CD4-positive, alpha-beta T cell treated with Interleukin-17A for 1 hour (primary cell): ENCODE results near the gene SRSF3.
"Not testable (repeated sequence)": the region's sequence is repeated elsewhere in the genome, so short reads cannot be mapped to it uniquely, and the experiment has no call there.

Experiments
- DNase-seq: peaks from one replicate; pipeline ENCODE4 v3.0.0-alpha.2; 2020

The SRSF3 gene

DNA sequence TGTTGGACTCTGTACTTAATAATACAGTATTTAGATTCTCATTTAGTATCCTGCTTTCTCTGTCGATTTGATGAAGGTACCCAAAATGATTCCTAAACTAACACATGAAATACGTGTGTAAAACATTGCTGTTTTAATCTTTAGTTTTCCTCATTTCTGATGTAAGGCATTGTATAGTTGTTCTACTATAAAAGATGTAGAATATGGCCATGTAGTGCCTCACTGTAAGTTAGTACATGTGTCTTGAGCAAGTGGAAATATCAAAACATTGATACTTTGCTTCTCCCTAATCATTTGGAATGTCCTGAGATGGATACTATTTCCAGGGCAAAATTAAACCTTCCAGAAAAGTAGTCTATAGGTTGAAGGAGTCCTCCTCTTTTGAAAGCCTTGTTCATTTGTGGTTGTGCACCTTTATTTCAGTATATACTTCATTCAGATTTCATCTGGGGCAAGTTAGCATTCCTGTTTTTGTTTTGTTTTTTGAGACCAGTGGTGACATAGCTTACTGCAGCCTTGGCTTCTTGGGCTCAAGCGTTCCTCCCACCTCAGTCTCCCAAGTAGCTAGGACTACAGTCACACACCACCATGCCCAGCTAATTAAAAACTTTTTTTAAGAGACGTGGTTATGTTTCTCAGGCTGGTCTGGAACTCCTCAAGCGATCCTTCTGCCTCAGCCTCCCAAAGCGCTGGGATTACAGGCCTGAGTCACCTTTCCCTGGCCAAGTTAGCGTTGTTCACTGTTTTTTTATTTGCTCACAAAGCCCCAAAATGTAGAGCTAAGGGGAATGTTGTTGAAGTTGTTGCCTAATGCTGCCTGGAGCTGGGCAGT, 11.6 kb downstream of the SRSF3 start:
- no peak for DNase-seq

DNA sequence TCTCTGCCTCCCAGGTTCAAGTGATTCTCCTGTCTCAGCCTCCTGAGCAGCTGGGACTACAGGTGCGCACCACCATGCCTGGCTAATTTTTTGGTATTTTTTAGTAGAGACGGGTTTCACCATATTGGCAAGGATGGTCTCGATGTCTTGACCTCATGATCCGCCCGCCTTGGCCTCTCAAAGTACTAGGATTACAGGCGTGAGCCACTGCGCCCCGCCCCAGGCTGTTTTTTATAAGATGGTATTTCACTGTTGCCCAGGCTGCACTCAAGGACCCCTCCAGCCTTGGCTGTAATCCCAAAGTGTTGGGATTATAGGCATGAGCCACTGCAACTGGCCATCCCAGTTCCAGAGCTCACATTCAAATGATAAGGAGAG, 13.1 kb downstream of the SRSF3 start:
- not testable (repeated sequence) for DNase-seq

DNA sequence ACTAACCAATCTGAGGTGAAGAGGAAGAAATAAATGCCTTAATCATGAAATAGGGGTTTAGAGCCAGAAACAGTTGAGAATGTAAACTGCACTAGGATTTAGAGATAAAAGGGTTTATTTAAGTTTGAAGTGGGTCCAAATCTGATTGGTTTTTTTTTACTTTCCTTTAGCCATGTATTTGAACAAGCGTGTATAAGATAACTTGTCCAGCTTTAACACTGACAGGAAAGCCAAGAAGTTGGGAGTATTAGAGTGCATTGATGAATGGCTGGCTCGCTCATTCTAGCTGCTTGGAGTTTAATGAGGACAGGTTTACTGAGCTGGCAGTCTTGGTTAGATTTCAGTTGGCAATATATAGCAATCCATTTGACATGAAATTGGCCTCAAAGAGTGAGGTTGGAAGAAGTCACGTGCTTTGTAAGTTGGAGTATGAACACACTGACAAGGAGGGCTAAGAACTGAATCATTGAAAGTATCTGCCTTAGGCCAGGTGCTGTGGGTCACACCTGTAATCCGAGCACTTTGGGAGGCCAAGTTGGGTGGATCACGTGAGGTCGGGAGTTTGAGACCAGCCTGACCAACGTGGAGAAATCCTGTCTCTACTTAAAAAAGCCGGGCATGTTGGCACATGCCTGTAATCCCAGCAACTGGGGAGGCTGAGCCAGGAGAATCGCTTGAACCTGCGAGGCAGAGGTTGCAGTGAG, 13.7 kb downstream of the SRSF3 start:
- no peak for DNase-seq

DNA sequence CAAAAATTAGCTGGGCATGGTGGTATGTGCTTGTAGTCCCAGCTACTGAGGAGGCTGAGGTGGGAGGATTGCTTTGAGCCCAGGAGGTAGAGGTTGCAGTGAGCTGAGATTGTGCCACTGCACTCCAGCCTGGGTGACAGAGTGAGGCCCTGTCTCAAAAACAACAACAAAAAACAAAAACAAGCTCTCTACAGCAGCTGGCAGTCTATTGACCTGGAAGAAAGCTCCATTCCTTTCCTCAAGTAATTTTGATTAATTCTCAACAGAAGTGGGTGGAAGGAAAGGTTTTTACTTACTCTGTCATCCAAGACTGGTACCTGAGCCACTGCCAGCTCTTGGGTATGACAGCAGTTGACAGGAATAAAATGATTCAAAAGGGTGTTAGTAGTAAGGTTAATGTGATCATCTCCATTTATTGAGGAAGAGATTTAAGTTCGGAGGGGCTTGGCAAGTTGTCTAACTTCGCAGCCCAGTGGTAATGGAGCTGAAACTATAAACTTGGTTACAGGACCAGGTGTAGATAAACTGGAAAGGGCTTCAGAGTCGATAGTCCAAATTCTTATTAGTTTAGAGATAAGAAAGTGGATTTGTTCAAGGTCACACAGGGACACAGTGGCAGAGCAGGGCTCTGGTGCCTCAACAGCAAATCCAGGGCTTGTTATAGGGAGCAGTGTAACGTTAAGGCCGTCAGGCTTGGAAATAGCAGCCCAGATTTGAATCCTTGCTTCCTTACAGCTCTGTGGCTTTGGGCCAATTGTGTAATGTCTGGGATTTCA, 14.8 kb downstream of the SRSF3 start:
- DNase-seq = no peak

DNA sequence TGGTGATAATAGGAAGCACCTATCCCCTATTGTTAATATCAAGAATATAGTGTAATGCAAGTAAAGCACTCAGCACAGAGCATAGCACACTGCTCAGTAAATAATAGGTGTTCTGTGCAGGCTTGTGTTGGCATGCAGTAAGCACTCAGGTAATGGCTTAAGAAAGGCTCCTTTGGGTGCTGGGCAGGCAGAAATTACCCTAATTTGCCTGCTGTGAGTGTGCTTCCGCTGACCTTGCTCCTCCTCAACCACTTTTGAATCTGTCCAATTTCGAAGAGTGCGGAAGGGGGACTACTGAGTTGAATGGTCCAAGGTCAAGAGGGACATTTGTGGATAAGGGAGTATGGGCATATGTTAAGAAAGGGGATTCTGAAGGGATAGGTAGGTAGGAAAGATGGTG, 15.4 kb downstream of the SRSF3 start:
- no peak for DNase-seq

DNA sequence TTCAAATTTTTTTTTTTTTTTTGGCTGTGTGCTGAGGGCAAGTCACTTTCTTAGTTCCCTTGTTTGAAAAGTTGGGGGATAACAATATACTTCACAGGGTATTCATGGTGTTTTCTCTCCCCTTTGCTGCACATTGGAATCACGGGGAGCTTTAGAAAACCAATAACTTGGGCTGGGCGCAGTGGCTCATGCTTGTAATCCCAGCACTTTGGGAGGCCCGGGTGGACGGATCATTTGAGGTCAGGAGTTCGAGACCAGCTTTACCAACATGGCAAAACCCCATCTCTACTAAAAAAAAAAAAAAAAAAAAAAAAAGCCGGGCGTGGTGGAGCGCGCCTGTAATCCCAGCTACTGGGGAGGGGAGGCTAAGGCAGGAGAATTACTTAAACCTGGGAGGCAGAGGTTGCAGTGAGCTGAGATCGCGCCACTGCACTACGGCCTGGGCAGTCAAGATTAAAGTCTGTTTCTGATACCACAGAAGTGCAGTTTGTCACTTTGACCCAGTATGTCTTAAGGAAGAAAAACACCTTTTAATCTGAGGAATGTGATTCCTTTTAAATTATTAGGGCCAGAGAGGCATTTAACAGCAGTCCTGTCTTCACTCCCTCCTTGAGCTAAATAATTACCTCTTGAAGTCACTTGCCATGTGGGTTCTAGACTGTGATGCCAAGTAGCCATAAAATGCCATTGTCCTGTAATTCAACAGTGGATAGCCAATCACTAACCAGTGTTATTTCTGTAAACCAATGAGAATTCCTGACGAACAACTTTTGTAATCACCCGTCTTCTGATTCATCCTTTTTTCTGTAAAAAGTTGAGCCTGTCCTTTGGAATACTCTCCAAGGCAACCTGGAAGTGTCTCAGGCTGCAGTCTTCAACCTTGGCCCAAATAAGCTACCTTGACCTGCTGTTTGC, 16.1 kb downstream of the SRSF3 start:
- DNase-seq = no peak

DNA sequence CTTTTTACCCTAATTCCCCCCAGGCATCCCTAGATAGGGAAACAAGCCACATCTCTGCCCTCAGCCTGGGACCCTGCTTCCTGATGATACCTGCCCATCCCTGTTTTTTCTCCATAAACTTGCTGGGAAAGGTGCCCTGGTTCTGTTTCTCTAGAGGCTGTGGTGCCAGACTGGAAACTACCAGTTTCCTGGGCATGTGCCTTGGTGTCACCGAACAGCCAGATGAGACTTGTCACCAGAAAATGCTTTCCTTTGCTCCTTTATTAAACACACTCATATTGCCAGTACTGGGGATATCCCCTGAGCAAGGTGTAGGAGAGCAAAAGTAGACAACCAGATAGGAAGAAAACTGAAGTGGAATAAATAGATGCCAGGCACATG, 16.8 kb downstream of the SRSF3 start:
- DNase-seq = no peak

DNA sequence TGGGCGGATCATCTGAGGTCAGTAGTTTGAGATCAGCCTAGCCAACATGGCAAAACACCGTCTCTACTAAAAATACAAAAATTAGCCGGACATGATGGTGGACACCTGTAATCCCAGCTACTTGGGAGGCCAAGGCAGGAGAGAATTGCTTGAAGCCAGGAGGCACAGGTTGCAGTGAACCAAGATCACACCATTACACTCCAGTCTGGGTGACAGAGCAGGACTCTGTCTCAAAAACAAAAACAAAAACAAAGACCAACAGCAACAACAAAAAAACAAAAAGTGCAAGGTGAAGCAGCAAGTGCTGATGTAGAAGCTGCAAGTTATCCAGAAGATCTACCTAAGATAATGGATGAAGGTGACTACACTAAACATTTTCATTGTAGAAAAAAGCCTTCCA, 17.5 kb downstream of the SRSF3 start:
- not testable (repeated sequence) for DNase-seq

DNA sequence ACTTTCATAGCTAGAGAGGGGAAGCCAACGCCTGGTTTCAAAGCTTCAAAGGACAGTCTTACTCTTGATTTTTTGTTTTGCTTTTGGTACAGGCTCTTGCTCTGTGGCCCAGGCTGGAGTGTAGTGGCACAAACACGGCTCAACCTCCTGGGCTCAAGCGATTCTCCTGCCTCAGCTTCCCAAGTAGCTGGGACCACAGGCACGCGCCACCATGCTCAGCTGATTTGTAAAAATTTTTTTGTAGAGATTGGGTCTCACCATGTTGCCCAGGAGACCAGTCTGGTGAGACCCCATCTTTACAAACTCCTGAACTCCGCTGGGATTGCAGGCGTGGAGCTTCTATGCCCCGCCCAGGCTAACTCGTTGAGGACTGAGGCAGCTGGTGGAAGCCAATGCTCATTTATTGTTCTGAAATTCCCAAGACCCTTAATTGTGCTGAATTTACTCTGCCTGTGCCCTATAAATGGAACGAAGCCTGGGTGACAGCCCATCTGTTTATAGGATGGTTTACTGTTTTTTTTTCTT, 18.0 kb downstream of the SRSF3 start:
- DNase-seq = no peak

DNA sequence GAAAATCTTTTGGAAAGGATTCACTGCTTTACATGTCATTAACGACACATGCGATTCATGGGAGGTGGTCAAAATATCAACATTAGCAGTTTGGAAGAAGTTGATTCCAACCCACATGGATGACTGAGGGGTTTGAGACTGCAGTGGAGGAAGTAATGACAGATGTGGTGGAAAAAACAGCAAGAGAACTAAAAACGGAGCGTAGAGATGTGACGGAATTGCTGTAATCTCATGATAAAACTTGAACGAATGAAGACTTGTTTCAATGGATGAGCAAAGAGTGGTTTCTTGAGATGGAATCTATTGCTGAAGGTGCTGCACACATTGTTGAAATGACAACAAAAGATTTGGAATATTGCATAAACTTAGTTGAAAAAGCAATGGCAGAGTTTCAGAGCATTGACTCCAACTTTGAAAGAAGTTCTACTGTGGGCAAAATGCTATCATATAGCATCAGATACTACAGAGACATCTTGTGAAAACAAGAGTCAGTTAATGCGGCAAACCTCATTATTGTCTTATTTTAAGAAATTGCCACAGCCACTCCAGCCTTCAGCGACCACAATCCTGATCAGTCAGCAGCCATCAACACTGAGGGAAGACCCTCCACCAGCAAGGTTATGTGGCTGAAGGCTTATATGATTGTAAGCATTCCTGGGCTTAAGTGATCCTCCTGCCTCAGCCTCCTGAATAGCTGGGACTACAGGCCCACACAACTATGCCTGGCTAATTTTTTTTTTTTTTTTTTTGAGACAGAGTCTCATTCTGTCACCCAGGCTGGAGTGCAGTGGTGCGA, 19.2 kb downstream of the SRSF3 start:
- no peak for DNase-seq

DNA sequence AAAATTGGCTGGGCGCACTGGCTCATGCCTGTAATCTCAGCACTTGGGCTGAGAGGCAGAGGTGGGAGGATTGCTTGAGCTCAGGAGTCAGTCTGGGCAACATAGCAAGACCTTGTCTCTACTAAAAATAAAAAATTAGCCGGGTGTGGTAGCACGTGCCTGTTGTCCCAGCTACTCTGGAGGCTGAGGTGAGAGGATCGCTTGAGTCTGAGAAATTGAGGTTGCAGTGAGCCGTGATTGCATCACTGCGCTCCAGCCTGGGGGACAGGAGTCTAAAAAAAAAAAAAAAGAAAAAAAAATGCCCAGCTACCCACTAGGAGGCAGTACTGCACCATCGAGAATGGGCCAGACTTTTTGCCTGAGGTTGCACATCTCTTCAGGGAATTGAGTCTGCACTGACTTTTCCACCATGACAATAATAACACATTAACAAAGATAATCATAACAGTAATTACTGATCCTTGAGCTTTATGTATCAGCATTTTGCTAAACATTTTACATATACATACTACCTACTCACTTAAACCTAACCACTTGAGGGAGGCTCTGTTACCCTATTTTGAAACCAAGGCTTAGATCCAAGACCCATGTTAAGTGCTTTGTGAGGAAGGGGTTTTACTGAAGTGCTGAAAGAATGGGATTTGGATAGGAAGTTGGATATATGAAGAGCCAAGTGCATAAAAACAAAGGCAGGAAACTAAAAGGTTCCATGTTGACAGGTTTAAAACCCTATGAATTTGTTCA, 21.0 kb downstream of the SRSF3 start:
- DNase-seq = peak; percentile 68

DNA sequence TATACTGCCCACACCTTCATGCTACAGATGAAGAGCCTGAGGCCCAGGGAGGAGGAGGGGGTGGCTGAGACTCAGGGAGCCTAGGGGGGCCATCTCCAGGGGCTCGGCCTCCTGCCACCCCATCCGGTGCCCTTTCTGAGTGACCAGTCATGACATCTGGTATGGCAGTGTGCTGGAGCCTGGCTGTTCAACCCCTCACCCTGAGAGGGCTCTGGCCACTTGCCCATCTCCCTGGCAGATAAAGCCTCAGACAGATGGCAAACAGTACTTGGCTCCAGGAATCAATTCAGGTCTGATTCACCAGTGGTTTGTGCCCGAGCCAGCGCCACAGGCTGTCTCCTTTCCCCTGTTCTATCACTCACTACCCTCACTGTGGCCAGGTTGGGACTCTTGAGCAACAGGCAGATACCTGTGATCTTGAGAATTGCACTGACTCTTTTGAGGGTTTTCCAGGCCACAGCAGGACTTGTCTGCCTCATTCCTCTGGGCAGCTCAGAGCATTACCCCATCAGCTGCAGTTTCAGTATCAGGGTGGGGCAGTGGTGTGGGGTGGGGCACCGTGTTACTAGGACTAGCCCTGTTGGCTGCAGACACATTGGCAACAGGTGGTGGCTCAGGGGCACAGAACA, 22.8 kb downstream of the SRSF3 start:
- no peak for DNase-seq

DNA sequence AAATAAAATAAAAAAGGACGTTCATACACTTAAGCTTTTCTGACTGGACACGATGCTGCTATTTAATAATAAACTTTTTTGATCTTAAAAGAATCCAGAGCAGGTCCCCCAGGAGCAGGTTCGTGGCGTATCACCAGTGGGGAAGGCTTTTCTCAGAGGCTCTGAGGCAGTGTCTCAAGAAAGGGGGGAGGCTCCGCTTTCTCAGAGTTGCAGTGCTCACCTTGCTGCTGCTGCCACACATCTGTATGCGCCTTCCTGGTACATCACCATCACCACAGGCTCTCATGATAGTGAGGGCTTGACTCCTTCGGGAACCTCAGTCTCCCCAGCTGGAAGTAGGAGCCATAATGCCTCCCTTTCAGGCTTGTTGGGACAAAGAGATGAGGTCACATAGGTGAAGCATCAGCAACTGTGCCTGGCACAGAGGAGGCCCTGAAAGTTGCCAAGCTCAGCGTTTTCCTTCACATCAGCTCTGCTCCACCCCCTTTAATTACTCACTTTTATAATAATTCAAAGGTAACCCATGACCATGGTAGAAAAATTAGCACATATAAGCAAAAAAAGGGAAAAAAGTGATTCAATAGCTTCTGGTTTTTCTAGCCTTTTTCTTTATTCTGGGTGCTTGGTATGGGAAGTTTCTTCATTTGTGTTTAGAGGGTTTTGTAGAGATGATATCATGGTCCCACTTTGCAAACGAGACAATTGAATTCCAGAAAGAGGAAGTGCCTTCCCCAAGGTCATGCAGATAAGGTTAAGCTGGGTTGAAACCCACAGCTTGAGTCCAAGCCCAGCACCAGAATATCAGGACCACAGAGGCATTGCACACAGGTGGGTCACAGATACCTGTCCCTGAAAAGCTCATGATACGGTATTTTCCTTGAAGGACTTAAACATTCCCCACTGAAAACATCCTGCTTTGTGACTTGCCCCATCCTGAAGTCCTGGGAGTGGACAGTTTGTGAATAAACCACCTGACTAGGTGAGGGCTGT, 24.5 kb downstream of the SRSF3 start:
- DNase-seq = no peak

DNA sequence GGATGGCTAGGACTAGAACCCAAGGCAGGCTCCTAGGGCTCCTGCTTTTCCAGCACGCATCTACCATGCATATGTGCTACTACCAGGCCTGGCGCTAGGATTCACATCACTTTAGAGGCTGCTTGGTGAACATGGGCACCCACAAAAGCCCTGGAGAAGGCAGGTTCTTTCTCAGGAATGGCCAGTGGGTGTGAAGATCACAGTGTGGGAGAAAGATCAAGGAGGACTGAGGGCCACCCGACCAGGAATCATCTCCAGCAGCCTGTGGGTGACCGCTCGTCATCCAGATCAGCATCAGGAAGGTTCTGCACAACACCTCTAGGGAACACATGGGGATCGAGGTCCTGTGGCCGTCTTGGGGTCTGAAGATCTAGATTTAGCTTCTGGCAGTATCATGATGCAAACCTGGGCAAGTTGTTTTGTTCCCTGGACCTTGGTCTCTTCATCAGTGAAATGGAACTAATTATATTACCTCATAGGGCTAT, 27.3 kb downstream of the SRSF3 start:
- no peak for DNase-seq

DNA sequence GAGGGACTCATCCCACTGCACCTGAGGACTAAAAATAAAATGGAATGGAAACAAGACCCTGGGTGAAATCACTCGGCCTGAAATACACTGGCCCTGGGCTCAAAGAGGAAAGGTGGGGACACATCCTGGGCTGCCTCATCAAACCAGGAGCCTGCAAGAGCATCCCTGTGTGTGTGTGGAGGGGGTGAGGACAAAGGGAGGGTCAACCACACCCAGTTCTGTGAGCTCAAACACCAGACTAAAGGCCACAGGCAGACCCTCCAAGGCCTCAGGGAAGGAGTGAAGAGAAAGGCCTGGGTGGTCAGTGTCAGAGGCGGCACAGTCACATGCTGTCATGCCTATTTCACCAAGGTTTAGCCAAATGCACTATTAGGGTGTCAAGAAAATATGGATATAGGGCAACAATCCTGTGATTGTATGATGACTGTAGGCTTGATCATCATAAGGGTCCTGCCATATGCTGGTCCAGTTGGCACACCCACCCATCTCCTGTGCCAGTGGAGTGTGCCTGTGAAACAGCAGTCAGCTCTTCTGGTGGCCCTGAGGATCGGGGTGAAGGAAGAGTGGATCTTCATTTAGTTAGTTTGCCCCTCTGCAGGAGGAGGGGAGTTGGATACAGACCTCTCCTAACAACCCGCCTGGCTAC, 28.9 kb downstream of the SRSF3 start:
- no peak for DNase-seq

DNA sequence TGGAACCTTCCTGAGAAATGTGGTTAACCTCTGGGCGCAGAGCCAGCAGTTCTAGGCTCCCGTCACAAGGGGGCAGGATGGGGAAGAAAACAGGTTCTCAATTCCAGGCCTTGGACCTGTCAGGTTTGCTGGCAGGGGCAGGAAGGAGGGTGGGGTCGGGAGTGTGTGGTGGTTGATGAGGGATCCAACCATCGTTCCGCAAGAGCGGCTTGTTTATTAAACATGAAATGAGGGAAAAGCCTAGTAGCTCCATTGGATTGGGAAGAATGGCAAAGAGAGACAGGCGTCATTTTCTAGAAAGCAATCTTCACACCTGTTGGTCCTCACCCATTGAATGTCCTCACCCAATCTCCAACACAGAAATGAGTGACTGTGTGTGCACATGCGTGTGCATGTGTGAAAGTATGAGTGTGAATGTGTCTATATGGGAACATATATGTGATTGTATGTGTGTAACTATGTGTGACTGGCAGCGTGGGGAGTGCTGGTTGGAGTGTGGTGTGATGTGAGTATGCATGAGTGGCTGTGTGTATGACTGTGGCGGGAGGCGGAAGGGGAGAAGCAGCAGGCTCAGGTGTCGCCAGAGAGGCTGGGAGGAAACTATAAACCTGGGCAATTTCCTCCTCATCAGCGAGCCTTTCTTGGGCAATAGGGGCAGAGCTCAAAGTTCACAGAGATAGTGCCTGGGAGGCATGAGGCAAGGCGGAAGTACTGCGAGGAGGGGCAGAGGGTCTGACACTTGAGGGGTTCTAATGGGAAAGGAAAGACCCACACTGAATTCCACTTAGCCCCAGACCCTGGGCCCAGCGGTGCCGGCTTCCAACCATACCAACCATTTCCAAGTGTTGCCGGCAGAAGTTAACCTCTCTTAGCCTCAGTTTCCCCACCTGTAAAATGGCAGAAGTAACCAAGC, 29.6 kb downstream of the SRSF3 start:
- DNase-seq = peak; percentile 84
